Nephron progenitor cell (in vitro differentiated cells): ENCODE measurements around the gene TP73.

Experiments
- DNase-seq: peaks from one replicate; pipeline ENCODE4 v3.0.0; 2021
- H3K27ac Mint-ChIP-seq: 2 replicates; pipeline ENCODE4 v1.8.0; 2021; ENCODE audit warnings: mild to moderate bottlenecking, moderate library complexity, mixed read lengths
- H3K27me3 Mint-ChIP-seq: 2 replicates; pipeline ENCODE4 v1.8.0; 2021; ENCODE audit warnings: mild to moderate bottlenecking, low read depth, mixed read lengths; ENCODE audit not compliant: poor library complexity
- H3K36me3 Mint-ChIP-seq: 2 replicates; pipeline ENCODE4 v1.8.0; 2021; ENCODE audit warnings: low read depth, mixed read lengths
- H3K4me1 Mint-ChIP-seq: 2 replicates; pipeline ENCODE4 v1.8.0; 2021; ENCODE audit warnings: mixed read lengths
- H3K4me3 Mint-ChIP-seq: 2 replicates; pipeline ENCODE4 v1.8.0; 2021; ENCODE audit warnings: mild to moderate bottlenecking, moderate library complexity, mixed read lengths
- H3K9me3 Mint-ChIP-seq: 2 replicates; pipeline ENCODE4 v1.8.0; 2021; ENCODE audit warnings: mild to moderate bottlenecking, moderate library complexity, mixed read lengths
- CTCF ChIP-seq: fragments of 200-600 bp; sonication (generic); IDR thresholded peaks from 2 replicates; pipeline ENCODE4 v1.5.0; 2021; ENCODE audit warnings: antibody characterized with exemption

TP73 gene

DNA sequence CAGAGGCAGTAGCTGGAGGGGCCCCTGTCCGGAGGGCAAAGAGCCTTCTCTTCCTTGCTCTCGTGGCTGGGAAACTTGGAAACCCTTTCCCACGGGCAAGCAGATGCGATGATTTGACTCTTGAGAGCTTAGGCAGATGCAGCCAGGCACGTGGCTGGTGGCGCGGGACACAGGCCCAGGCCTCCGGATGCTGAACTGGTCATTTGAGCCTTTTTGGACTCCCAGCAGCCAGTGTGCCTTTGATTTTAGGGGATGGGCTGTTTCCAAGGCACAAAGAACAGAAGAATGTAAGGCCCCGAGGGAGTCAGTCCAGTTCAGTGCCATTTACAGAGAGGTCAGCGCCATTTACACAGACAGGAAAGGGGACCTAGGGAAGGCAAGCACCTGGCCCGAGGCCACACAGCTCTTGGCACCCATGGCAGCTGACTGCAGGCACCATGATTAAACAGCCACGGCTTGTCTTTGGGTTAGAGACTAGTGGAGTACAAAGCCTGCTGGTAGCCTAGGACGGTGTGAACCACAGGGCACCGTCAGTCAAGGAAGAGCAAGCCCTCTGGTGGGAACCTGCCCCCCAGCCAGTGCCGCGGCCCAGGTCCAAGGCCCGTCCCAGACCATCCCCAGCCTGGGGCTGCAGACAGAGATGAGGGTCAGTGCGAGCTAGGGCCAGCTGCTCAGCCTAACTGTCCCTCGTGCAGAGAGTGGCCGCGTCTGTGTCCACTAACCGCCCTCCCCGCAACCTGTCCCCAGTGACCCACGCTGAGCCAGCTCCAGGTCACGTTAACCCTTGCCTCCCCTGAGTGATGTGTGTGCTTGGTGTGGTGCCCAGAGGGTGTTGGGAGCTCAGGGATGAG, 79.5 kb downstream of the TP73 start:
- peaks cover 7% of the 10 kb centered on the region for H3K36me3 Mint-ChIP-seq
- no peak for TF ChIP-seq CTCF
- no peak overlapping the region for H3K4me3 Mint-ChIP-seq
- no peaks in the 10 kb centered on the region for H3K9me3 Mint-ChIP-seq
- no peak overlapping the region for H3K27ac Mint-ChIP-seq
- H3K4me1 Mint-ChIP-seq, result peaks cover 37% of the 10 kb centered on the region
- DNase-seq, result no peak
- H3K27me3 Mint-ChIP-seq, result peaks cover 11% of the 10 kb centered on the region

DNA sequence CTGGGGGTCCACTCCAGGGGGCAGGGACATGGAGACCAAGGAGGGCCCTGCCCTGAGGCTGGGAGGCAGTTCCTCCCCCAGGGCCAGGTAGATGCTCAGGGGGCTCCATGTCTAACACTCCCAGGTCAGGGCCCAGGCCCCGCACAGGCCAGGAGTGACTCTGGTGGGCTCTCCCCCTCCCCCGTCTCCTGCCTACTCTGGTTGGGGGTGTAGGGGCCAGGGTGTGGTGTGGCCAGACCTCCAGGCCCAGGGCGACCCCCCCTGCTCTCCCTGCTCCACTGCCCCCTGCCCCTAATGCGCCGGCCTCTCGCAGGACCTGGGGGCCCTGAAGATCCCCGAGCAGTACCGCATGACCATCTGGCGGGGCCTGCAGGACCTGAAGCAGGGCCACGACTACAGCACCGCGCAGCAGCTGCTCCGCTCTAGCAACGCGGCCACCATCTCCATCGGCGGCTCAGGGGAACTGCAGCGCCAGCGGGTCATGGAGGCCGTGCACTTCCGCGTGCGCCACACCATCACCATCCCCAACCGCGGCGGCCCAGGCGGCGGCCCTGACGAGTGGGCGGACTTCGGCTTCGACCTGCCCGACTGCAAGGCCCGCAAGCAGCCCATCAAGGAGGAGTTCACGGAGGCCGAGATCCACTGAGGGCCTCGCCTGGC, 80.2 kb downstream of the TP73 start:
- no peak for TF ChIP-seq CTCF
- Mint-ChIP-seq H3K9me3 (no peaks in the 10 kb centered on the region), H3K4me1 (peaks cover 37% of the 10 kb centered on the region), H3K27ac (no peak overlapping the region), H3K4me3 (no peak overlapping the region), H3K36me3 (peaks cover 12% of the 10 kb centered on the region), H3K27me3 (peaks cover 6% of the 10 kb centered on the region)
- DNase-seq, result peak; percentile 45

GRCh38 chr1:3733094-3733882, 81.0 kb downstream of the TP73 start:
- H3K9me3 Mint-ChIP-seq, result no peaks in the 10 kb centered on the region

DNA sequence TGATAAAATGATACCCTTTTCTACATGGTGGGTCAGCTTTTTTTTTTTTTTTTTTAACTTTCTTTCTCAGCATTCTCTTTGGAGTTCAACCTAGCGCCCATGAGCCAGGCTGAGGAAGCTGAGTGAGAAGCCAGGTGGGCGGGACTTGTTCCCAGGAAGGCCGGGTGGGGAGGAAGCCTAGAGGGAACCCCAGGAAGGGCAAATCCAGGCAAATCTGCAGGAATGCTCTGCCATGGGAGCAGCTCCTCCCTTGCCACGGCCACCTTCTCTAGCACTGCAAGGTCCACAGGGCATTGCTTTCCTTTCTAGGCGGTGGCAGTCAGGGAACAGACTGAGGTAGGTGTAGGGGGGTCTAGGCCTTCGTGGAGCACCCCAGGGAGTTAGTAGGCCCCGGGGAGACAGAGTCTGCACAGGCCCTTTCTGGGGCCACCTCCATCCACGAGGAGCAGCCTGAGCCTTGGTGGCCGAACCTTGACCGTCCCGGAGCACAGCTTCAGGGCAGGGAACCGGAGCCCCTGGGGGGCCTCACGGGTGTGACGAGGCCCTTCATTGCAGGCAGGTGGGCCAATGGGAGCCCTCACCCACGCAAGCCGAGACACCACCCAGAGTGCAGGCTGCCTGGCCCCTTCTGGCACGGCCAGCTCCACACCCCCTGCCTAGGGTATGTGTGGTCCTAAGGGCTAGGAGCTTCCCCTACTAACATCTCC, 81.7 kb downstream of the TP73 start:
- Mint-ChIP-seq H3K4me3 (no peak overlapping the region), H3K4me1 (peaks cover 37% of the 10 kb centered on the region), H3K27me3 (peaks cover 4% of the 10 kb centered on the region), H3K27ac (no peak overlapping the region), H3K36me3 (peaks cover 12% of the 10 kb centered on the region), H3K9me3 (no peaks in the 10 kb centered on the region)
- no peak for DNase-seq
- TF ChIP-seq CTCF, result no peak

More at GRCh38 chr1:3733094-3733882, 81.0 kb downstream of the TP73 start:
- Mint-ChIP-seq H3K27me3 (peaks cover 6% of the 10 kb centered on the region), H3K27ac (no peak overlapping the region), H3K4me3 (no peak overlapping the region), H3K4me1 (peaks cover 37% of the 10 kb centered on the region), H3K36me3 (peaks cover 12% of the 10 kb centered on the region)
- no peak for TF ChIP-seq CTCF
- no peak for DNase-seq

DNA sequence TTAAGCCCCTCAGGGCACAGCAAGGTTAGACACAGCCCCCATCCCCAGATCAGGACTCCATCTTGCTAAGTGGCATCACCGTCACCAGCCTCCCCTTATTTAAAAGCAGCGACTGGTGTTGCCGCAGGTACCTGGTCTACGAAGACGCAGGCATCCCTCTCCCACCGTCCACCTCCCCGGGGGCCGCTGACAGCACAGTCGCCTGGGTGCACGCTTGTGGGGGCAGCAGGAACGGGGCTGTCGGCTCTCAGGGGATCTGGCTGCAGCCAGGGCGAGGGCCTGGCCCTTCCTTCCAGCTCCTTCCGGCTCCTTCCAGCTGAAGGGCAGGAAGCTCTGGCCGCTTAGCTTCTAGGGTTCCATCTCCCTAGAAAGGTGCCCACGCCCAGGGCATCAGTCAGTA, 82.3 kb downstream of the TP73 start:
- Mint-ChIP-seq H3K27ac (no peak overlapping the region), H3K4me1 (peaks cover 37% of the 10 kb centered on the region), H3K27me3 (peaks cover 4% of the 10 kb centered on the region), H3K4me3 (no peak overlapping the region), H3K36me3 (peaks cover 12% of the 10 kb centered on the region), H3K9me3 (no peaks in the 10 kb centered on the region)
- no peak for TF ChIP-seq CTCF
- no peak for DNase-seq
